Stimulated activated naive CD4-positive, alpha-beta T cell treated with Interleukin-2 at 50 U/mL for 16 hours (primary cell): ENCODE results near the gene MYO1D.
"Not testable (repeated sequence)": the region's sequence is repeated elsewhere in the genome, so short reads cannot be mapped to it uniquely, and the experiment has no call there.

Experiments
- DNase-seq: peaks from one replicate; lab custom pipeline; 2025; lab: John Stamatoyannopoulos, UW

MYO1D gene

DNA sequence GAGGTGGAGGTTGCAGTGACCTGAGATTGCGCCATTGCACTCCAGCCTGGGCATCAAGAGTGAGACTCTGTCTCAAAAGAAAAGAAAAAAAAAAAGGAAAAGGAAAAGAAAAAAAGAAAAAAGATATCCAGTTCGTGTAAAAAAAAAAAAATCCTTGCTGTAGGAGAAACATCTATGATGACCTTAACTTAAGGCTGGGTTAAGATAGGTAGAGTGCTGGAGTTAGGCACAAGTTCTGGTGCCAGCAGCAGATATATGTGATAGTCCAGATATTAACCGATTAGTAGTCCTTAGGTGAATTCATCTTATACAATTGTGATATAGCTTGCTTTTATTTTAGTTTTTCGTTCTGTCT, 415.4 kb downstream of the MYO1D start:
- DNase-seq: no peak

- DNase-seq: no peak
Observed at GRCh38 chr17:32460054-32460453, 416.9 kb downstream of the MYO1D start.

DNA sequence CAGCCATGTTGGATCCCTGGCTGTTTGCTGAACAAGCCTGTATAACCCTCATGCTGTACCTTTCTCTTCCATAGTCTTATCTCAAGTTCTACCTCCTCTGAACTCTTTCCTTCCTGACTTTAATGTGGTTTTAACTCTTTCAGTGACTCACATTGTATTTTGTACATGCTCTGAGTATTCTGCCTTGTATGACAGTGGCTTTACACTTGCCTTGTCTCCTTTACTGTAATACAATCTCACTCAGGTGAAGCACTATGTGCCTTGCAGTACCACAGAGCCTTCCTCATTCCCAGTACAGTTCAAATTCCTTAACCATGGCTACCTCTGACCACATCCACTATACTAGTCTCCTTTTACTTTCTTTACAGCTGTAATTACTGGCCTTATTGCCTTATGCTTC, 418.6 kb downstream of the MYO1D start:
- DNase-seq: no peak

DNA sequence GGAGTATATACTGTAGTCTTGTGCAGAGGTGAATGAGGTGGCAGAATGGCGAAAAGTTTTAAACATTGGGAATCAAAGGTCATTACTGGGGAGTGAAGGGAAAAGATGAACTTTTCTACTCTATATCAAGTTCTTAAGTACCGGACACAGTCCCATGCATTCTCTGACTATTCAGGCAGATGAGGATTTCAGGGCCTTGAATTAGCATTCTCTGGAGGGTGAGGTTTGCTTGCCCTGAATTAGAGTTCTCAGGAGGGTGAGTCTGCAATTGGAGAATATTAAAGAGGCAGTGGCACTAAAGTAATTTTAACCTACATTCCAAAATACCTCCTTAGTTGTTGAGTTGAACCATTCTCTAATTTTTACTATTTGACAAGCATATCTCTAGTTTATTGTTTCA, 423.6 kb downstream of the MYO1D start:
- DNase-seq: no peak

DNA sequence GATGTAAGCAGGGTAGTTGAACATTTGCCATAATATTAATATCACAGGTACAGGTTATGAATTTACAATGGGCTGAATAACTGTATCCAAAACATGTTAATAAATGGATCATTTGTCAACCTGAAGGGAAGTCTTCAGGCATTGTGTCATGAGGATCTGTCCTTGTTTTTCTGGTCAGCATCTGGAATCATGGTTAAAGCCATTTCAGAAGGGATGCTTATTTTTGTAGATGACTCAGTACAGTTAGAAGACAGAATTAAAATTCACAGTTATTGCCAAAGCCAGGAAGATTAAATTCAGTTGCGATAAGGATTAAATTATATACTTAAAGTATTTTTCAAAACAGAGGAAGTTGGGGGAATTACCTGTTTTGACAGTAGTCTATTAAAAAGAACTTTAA, 424.6 kb downstream of the MYO1D start:
- DNase-seq: no peak

DNA sequence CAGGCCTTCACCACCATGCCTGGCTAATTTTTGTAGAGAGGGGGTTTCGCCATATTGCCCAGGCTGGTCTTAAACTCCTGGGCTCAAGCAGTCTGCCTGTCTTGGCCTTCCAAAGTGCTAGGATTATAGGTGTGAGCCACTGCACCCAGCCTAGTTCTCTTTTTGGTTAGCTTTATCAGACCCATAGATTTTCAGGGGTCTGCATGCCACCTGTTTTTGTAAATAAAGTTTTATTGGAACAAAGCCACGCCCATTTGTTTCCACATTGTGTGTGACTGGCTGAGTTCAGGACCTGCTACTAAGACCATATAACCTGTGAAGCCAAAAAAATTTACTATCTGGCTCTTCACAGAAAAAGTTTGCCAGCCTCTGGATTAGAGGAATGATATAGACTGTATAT, 425.0 kb downstream of the MYO1D start:
- DNase-seq: no peak

- not testable (repeated sequence) for DNase-seq
Observed at GRCh38 chr17:32450379-32450778, 426.5 kb downstream of the MYO1D start.

DNA sequence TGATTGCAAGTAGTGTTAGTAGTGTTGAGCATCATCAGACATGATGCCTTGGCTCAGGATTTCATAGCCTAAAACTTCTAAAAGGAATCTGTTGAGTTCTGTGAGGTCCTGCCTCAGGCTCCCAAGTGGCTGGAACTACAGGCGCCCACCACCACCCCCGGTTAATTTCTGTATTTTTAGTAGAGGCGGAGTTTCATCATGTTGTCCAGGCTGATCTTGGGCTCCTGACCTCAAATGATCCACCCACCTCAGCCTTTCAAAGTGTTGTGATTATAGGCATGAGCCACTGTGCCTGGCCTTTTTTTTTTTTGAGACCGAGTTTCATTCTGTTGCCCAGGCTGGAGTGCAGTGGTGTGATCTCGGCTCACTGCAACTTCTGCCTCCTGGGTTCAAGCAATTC, 427.0 kb downstream of the MYO1D start:
- DNase-seq: no peak

DNA sequence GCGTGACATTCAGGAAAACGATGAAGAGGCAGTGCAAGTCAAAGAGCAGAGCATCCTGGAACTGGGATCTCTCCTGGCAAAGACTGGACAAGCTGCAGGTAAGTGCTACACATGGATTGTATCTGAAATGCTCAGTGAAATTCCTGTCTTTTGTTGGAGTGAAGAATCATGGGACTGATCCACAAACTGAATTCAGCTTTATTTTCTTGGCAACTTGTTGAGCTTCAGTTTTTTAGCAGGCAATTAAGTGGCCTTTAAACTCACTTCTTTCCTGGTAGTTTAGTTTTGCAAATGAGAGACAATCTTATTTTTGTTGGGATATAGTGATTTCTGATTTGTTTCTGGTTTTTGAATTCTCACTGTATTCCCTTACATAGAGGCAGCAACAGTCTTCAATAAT, 430.0 kb downstream of the MYO1D start:
- no peak for DNase-seq

- DNase-seq: no peak
Observed at GRCh38 chr17:32445971-32446370, 431.0 kb downstream of the MYO1D start.

GRCh38 chr17:32445497-32445896, 431.4 kb downstream of the MYO1D start:
- no peak for DNase-seq

DNA sequence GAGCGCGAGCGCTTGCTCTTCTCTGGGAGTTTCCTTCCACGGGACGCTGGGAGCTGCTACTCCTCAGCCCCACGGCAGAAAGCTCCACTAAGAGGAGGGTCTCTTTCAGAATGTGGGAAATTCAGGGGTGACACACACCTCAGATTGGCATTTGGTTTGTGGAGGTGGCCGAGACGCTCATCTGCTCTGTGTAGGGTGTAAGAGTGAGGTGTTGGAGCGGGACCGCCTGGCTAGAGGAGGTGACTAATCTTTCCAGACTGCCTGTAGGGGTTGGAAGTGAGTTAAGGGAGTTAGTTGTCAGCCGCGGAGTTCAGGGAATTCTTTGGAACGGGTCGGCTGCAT, 431.9 kb downstream of the MYO1D start:
- peak; percentile 28 for DNase-seq

DNA sequence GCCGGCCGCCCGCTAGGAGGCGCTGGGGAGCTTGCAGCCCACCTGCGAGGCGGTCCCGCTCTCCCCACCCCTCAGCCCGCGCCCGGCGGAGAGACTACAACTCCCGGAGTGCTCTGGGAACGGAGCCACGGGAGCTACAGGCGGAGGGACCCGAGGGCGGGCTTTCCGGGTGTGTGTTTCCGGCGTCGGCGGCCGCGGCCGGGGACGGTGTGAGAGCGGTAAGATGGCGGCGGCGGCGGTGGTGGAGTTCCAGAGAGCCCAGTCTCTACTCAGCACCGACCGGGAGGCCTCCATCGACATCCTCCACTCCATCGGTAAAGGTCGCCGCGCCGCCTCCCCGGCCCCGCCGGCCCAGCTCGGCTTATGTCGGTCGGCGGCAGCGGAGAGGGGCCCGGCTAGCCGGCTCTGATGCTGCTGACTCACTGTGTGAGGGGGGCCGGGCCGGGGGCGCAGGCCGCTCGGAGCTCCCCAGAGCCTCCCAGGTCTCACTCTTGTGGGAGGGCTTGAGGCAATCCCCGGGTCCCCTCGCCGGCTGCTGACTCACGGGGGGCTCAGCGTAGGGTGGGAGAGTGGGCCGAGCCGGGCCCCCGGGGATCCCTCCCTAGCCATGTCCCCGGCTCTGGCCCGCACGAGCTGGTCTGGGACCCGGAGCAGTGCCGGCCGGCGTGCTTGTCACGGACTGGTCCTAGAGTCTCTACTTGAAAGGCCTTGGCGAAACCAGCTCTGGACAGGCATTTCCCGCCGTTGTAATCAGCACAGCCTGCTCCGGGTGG, 432.4 kb downstream of the MYO1D start, which contains the start of gene PSMD11:
Gene PSMD11, plus strand, starts transcription at position 210 of the 773 bp plus-strand sequence. Its CDS starts 14 bp downstream, at position 224.
- DNase-seq: peak; percentile 99

DNA sequence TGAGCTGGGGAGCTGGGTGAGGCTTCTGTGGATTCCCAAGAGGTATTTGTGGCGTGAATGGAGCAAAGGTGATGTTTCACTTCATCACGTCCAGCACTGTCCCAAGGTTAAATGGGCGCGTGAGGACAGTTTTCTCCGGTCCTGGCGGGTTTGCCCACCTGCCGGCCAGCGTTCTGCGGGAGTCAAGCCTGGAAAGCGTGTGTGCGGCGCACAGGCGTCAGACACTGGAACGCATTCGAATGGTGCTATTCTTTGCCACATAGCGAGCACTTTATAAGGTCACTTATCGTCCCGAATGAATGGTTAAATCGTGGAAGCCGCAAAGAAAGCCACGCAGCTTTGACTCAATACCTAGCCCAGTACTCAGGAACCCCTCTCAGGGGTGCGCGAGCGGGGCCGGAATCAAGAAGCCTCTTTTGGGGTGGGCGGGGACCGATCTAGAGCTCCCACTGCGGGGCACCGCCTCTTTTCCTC, 433.1 kb downstream of the MYO1D start:
- no peak for DNase-seq
